Gastroesophageal sphincter (tissue), 3 donors: ENCODE data around the gene SOX15.
"Not testable (repeated sequence)": the region's sequence is repeated elsewhere in the genome, so short reads cannot be mapped to it uniquely, and the experiment has no call there.

Source experiments
- CTCF ChIP-seq, 4 experiments: fragments of 200-600 bp in 2 of 4; fragments of 450-650 bp in 2 of 4; sonication (generic) in 1 of 4; IDR thresholded peaks; one replicate each; pipeline ENCODE4 v1.5.1; 2017 to 2019; ENCODE audit warnings: antibody characterized with exemption in 4 of 4, mild to moderate bottlenecking in 2 of 4, moderate library complexity in 2 of 4
- EP300 ChIP-seq: sonication (generic); formaldehyde crosslinking; IDR thresholded peaks from one replicate; pipeline ENCODE4 v1.6.1; 2017; ENCODE audit warnings: antibody characterized with exemption, mild to moderate bottlenecking
- POLR2AphosphoS5 ChIP-seq: sonication (generic); formaldehyde crosslinking; IDR thresholded peaks from one replicate; pipeline ENCODE4 v1.6.1; 2017; ENCODE audit warnings: antibody characterized with exemption

GRCh38 chr17:7597561-7597960 lies 7.7 kb upstream of the SOX15 start:
- not testable (repeated sequence) for TF ChIP-seq EP300; CTCF (IDR thresholded peaks at IDR 0.05); POLR2AphosphoS5
